ENCODE measurements around the gene ASTN2.

DNA sequence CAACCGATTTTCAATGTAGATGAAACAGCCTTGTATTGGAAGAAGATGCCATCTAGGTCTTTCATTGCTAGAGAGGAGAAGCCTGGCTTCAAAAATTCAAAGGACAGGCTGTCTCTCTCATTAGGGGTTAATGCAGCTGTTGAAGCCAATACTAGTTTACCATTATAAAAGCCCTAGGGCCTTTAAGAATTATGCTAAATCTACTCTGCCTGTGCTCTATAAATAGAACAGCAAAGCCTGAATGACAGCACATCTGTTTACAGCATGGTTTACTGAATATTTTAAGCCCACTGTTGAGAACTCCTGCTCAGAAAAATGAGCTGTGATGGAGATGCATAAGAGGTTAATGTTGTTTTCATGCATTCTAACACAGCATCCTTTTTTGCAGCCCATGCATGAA is 539.3 kb downstream of the ASTN2 start:
- TF ChIP-seq, protein P1, sequence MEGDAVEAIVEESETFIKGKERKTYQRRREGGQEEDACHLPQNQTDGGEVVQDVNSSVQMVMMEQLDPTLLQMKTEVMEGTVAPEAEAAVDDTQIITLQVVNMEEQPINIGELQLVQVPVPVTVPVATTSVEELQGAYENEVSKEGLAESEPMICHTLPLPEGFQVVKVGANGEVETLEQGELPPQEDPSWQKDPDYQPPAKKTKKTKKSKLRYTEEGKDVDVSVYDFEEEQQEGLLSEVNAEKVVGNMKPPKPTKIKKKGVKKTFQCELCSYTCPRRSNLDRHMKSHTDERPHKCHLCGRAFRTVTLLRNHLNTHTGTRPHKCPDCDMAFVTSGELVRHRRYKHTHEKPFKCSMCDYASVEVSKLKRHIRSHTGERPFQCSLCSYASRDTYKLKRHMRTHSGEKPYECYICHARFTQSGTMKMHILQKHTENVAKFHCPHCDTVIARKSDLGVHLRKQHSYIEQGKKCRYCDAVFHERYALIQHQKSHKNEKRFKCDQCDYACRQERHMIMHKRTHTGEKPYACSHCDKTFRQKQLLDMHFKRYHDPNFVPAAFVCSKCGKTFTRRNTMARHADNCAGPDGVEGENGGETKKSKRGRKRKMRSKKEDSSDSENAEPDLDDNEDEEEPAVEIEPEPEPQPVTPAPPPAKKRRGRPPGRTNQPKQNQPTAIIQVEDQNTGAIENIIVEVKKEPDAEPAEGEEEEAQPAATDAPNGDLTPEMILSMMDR (IDR thresholded peaks at IDR 0.05) = no peak
- TF ChIP-seq EP300 (IDR thresholded peaks at IDR 0.05) = no peak
- no peak for TF ChIP-seq POLR2A (IDR thresholded peaks at IDR 0.05)
